Measurements from ENCODE around the gene MARK4. TPM values are rescaled to one million over a fixed set of nuclear protein-coding genes. Genes with fewer than 3 reads are reported as not detected.

Gene MARK4
- total RNA-seq, 2 donors from 2014 or later: 18.2 to 24.1 TPM

DNA sequence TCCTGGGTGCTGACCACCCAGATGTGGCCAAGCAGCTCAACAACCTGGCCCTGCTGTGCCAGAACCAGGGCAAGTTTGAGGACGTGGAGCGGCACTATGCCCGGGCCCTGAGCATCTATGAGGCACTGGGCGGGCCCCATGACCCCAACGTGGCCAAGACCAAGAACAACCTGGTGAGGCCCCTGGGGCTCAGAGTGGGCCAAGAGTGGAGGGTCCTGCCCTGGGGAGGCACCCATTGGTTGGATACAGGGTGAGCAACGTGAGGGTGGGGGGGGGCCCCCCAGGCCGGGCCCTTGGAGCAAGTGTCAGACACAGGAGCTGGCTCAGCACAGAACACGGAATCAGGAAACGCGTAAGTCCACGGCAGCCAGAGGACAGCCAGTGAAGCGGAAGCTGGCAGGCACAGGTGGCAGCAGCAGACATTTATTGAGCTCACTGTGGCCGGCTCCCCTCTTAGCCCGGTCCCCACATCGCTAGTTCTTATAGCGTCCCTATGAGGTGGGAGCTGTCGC lies 98.4 kb downstream of the MARK4 start:
- H3K4me1 ChIP-seq: no peaks in the 10 kb centered on the region
- H3K27me3 ChIP-seq: peaks cover 0 to 4% of the 10 kb centered on the region in 2 donors
- TF ChIP-seq, protein P1, sequence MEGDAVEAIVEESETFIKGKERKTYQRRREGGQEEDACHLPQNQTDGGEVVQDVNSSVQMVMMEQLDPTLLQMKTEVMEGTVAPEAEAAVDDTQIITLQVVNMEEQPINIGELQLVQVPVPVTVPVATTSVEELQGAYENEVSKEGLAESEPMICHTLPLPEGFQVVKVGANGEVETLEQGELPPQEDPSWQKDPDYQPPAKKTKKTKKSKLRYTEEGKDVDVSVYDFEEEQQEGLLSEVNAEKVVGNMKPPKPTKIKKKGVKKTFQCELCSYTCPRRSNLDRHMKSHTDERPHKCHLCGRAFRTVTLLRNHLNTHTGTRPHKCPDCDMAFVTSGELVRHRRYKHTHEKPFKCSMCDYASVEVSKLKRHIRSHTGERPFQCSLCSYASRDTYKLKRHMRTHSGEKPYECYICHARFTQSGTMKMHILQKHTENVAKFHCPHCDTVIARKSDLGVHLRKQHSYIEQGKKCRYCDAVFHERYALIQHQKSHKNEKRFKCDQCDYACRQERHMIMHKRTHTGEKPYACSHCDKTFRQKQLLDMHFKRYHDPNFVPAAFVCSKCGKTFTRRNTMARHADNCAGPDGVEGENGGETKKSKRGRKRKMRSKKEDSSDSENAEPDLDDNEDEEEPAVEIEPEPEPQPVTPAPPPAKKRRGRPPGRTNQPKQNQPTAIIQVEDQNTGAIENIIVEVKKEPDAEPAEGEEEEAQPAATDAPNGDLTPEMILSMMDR (IDR thresholded peaks at IDR 0.05): no peak
- DNase-seq (ENCODE audit: low spot score): no peak
- H3K9me3 ChIP-seq: no peaks in the 10 kb centered on the region
- H3K4me3 ChIP-seq: no peak overlapping the region
- H3K27ac ChIP-seq: no peak overlapping the region
- peaks cover 23% of the 10 kb centered on the region for H3K36me3 ChIP-seq

DNA sequence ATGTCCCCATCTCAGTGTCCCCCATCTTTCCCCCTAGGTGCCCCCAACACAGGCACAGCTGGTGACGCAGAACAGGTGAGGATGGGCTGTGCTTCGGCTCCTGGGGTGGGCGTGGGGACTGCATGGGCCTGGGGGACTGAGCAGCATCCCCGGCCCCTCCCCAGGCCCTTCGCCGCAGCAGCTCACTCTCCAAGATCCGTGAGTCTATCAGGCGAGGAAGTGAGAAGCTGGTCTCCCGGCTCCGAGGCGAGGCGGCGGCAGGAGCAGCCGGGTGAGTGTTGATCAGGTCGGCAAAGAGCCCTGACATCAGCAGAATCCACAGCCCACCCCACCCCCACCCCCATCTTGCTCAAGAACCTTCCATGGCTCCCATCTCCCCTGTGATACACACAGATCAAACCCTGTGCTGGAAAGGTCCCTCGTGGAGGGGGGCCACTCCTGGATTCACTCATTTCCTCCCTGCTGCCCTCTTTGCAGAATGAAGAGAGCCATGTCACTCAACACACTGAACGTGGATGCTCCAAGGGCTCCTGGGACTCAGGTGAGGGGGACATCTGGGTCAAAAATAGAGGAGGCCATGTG lies 99.5 kb downstream of the MARK4 start:
- Histone ChIP-seq H3K27me3 (peaks cover 0 to 4% of the 10 kb centered on the region in 2 donors), H3K9me3 (no peaks in the 10 kb centered on the region), H3K36me3 (peaks cover 27% of the 10 kb centered on the region), H3K27ac (no peak overlapping the region), H3K4me3 (no peak overlapping the region), H3K4me1 (no peaks in the 10 kb centered on the region)
- TF ChIP-seq, protein P1 (IDR thresholded peaks at IDR 0.05): no peak
- DNase-seq (ENCODE audit: low spot score): no peak

DNA sequence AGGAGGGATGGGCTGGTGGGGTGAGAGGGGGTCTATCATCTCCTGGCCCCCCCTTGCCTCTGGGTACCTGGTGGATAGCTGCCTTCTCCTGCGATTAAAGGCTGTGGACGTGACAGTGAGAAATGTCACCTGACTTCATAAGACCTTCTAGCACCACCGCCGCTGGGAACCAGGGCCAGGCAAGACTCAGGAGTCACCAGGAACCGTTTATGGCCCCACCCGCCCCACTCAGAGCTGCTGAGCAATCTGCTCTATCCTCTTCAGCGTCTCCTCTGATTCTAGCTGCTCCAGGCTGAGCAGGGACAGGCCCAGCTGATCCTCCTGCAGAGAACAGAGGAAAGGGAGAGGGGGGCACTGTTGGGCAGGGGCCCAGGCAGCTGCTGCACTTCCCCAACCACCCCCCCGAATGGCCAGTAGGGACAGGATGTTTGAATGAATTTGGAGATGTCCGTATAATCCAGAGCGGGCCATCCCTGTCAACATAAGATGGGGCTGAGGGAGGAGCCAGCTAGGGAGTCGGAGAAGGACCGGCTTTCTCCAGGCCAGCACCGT lies 100.4 kb downstream of the MARK4 start:
- H3K36me3 ChIP-seq: peaks cover 27% of the 10 kb centered on the region
- no peak overlapping the region for H3K27ac ChIP-seq
- TF ChIP-seq, protein P1 (IDR thresholded peaks at IDR 0.05): no peak
- no peak overlapping the region for H3K4me3 ChIP-seq
- H3K27me3 ChIP-seq: peaks cover 0 to under 1% of the 10 kb centered on the region in 2 donors
- no peaks in the 10 kb centered on the region for H3K4me1 ChIP-seq
- no peaks in the 10 kb centered on the region for H3K9me3 ChIP-seq
- DNase-seq (ENCODE audit: low spot score): no peak

DNA sequence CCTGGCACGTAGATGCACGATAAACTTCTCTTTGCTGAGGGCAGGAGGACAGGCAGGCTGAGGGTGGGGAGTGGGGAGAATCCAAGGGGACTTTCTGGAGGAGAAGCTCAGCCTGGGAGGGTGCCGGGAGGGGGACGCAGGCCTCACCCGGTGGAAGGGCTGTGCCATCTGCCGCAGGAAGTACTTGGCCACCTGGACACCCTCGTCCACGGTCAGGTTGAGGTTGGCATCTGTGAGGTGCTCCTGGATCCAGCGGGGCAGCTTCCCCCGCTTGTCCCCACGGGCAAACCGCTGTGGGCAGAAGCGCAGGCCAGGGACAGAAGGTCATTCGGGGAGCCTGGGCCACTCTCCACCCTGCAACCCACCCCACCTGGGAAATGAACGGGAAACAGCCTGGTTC lies 101.0 kb downstream of the MARK4 start:
- TF ChIP-seq, protein P1 (IDR thresholded peaks at IDR 0.05): no peak
- no peaks in the 10 kb centered on the region for H3K27me3 ChIP-seq
- H3K4me3 ChIP-seq: no peak overlapping the region
- H3K27ac ChIP-seq: no peak overlapping the region
- peaks cover 27% of the 10 kb centered on the region for H3K36me3 ChIP-seq
- H3K4me1 ChIP-seq: no peaks in the 10 kb centered on the region
- H3K9me3 ChIP-seq: no peaks in the 10 kb centered on the region
- no peak for DNase-seq (ENCODE audit: low spot score)

DNA sequence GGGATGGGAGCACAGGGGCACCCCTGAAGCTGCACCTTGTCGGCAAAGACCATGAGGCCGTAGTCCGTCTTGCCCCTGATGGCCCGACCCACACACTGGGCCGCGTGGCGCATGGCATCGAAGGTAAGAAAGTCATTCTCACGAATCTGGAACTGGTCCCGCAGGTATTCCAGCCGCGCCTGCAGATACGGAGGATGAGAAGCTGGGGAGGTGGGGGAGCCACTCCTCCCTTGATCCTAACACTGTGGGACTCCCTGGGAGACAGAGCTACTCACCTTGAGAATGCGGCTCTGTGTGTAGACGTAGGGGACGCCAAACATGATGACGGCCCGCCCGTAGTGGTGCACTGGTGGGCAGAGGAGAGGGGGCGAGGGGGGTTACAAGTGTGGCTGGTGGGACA lies 101.4 kb downstream of the MARK4 start:
- no peak overlapping the region for H3K27ac ChIP-seq
- no peak for DNase-seq (ENCODE audit: low spot score)
- no peaks in the 10 kb centered on the region for H3K27me3 ChIP-seq
- H3K4me3 ChIP-seq: no peak overlapping the region
- H3K4me1 ChIP-seq: no peaks in the 10 kb centered on the region
- H3K36me3 ChIP-seq: peaks cover 27% of the 10 kb centered on the region
- TF ChIP-seq, protein P1 (IDR thresholded peaks at IDR 0.05): no peak
- H3K9me3 ChIP-seq: no peaks in the 10 kb centered on the region

Data from right atrium auricular region (tissue), 2 donors.